GM21723 (cell line): ENCODE measurements around the gene FERMT2.
"Not testable (repeated sequence)": the region's sequence is repeated elsewhere in the genome, so short reads cannot be mapped to it uniquely, and the experiment has no call there.

Source experiments
- ATAC-seq: cut with Tn5 transposase; IDR thresholded peaks from one replicate; pipeline ENCODE4 v1.9.1; 2021; ENCODE audit warnings: mild to moderate bottlenecking, moderate library complexity; ENCODE audit not compliant: unreplicated experiment

FERMT2 gene

GRCh38 chr14:52944254-52944653, 6.6 kb downstream of the FERMT2 start:
- no peak for ATAC-seq

GRCh38 chr14:52939427-52939826, 11.4 kb downstream of the FERMT2 start:
- ATAC-seq, result no peak

- ATAC-seq, result no peak
Measured at GRCh38 chr14:52937869-52938268, 13.0 kb downstream of the FERMT2 start.

GRCh38 chr14:52937306-52937705, 13.5 kb downstream of the FERMT2 start:
- ATAC-seq, result no peak

- no peak for ATAC-seq
Measured at GRCh38 chr14:52936437-52936836, 14.4 kb downstream of the FERMT2 start.

- no peak for ATAC-seq
Measured at GRCh38 chr14:52935833-52936232, 15.0 kb downstream of the FERMT2 start.

- ATAC-seq, result no peak
Measured at GRCh38 chr14:52934762-52935161, 16.1 kb downstream of the FERMT2 start.

- ATAC-seq, result no peak
Measured at GRCh38 chr14:52929192-52929807, 21.6 kb downstream of the FERMT2 start.

GRCh38 chr14:52926953-52927352, 23.9 kb downstream of the FERMT2 start:
- no peak for ATAC-seq

- ATAC-seq, result no peak
Measured at GRCh38 chr14:52923902-52924575, 26.8 kb downstream of the FERMT2 start.

- no peak for ATAC-seq
Measured at GRCh38 chr14:52922656-52923055, 28.2 kb downstream of the FERMT2 start.

GRCh38 chr14:52922059-52922458, 28.8 kb downstream of the FERMT2 start:
- ATAC-seq, result no peak

GRCh38 chr14:52920411-52920810, 30.4 kb downstream of the FERMT2 start:
- not testable (repeated sequence) for ATAC-seq

GRCh38 chr14:52919971-52920370, 30.9 kb downstream of the FERMT2 start:
- ATAC-seq, result no peak

- ATAC-seq, result peak; percentile 98
Measured at GRCh38 chr14:52918486-52918885, 32.4 kb downstream of the FERMT2 start.

- ATAC-seq, result no peak
Measured at GRCh38 chr14:52917735-52918134, 33.1 kb downstream of the FERMT2 start.

- no peak for ATAC-seq
Measured at GRCh38 chr14:52914295-52914694, 36.6 kb downstream of the FERMT2 start.

- ATAC-seq, result no peak
Measured at GRCh38 chr14:52913271-52913670, 37.6 kb downstream of the FERMT2 start.

GRCh38 chr14:52911904-52912303, 38.9 kb downstream of the FERMT2 start:
- no peak for ATAC-seq

- no peak for ATAC-seq
Measured at GRCh38 chr14:52910572-52910971, 40.3 kb downstream of the FERMT2 start.

- no peak for ATAC-seq
Measured at GRCh38 chr14:52907949-52908348, 42.9 kb downstream of the FERMT2 start.

GRCh38 chr14:52906141-52906601, 44.7 kb downstream of the FERMT2 start:
- no peak for ATAC-seq
